ELF-1 (cell line): ENCODE results near the gene UFSP1.
"Not testable (repeated sequence)": the region's sequence is repeated elsewhere in the genome, so short reads cannot be mapped to it uniquely, and the experiment has no call there.

Experiments used
- DNase-seq: peaks from one replicate; pipeline ENCODE4 v3.0.0-alpha.2; 2016; ENCODE audit warnings: low read depth, low spot score

Gene UFSP1

DNA sequence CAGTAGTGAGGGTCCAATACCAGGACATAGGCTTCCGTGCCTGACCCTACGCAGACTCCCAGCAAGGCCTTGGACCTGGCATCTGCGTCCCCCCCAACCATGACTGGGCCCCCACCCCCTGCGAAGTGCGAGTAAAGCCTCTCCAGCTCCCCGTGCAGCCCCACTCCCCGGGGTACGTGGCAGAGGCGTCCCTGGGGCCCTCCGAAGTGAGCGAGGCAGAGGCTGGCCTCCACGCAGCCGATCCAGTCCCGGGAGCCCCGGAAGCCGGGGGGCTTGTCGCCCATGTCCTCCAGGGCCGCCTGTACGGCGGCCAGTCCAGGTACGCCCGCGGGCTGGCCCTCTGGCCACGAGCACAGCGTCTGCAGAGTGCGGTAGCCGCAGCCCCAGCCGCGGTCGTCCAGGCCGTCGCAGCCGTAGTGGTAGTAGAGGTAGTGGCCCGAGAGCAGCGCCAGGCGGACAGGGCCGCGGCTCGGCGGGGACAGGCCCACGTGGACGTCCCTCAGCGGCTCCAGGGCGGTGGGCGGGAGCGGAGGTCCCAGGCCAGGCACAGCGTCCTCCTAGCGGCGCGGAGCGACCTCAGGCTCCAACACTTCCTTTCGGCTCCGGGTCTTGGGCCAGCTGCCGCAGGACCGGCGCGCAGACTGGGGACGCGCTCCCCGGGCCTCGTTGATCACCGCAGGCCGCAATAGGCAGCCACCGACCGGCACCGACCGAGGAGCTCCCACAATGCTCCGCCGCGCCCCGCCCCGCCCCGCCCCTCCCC, at the start of gene UFSP1:
Gene UFSP1 (minus strand): TSS at position 728 of the 763 bp plus-strand sequence. CDS start 444 bp downstream, at position 284.
- peak; percentile 86 for DNase-seq

DNA sequence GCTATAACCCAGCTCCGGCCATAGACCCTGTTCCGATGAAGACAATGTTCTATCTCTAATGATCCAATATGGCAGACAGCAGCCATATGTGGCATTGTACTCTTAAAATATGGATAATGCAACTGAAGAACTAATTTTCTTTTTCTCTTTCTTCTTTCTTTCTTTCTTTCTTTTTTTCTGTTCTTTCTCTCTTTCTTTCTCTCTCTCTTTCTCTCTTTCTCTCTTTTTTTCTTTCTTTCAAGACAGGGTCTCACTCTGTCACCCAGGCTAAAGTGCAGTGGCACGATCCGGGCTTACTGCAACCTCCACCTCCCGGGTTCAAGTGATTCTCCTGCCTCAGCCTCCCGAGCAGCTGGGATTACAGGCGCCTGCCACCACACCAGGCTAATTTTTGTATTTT, 46.7 kb upstream of the UFSP1 start:
- not testable (repeated sequence) for DNase-seq

DNA sequence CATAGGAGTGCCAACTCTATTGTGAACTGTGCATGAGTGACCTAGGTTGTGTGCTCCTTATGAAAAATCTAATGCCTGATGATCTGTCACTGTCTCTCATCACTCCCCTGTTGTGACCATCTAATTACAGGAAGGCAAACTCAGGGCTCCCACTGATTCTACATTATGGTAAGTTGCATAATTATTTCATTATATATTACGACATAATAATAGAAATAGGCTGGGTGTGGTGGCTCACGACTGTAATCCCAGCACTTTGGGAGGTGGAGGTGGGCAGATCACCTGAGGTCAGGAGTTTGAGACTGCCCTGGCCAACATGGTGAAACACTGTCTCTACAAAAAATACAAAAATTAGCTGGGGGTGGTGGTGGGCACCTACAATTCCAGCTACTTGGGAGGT, 45.9 kb upstream of the UFSP1 start:
- not testable (repeated sequence) for DNase-seq

DNA sequence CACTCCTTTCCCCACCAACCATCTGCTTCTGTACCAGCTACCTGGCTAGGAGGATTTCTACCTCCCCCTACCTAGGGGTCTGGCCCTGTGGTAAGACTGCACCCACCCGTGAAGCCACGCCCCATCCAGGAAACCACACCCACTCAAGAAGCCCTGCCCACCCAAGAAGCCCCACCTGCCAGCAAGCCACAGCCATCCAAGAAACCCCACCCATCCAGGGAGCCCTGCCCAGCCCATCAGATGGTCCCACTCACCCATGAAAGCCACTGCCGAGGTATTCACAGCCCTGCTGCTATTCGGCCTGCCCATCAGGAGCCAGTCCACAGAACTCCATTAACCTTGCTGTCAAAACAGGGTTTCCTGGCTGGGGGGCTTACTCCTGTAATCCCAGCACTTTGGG, 44.2 kb upstream of the UFSP1 start:
- DNase-seq, result no peak

DNA sequence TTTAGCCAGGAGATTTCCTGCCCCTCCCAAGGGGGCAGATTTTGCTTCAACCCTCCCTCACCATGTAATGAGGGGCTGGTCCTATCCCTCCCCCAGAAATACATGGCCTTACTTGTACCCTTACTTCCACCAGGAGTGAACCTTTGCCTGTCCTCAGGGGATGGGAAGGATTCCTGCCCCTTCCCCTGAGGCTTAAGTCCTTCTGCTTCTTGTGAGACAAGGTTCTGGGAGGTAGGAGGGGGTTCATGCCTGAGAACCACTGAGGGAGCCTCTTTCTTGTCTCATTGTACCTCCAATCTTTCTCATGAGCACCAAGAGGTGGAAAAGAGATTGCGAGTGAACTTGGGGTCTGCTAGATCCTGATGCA, 40.3 kb upstream of the UFSP1 start:
- DNase-seq, result no peak

DNA sequence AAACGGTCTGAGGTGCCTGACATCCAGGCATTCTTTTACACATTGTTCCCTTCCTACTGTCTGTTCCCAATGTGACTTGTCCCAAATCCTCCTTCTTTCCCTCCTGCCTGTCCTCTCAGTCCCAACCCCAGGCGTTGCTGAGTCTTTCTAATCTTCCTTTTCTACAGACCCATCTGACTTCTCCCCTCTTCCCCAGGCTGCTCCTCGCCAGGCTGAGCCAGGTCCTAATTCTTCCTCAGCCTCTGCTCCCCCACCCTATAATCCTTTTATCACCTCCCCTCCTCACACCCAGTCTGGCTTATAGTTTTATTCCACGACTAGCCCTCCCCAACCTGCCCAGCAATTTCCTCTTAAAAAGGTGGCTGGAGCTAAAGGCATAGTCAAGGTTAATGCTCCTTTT, 34.1 kb upstream of the UFSP1 start:
- DNase-seq, result not testable (repeated sequence)

DNA sequence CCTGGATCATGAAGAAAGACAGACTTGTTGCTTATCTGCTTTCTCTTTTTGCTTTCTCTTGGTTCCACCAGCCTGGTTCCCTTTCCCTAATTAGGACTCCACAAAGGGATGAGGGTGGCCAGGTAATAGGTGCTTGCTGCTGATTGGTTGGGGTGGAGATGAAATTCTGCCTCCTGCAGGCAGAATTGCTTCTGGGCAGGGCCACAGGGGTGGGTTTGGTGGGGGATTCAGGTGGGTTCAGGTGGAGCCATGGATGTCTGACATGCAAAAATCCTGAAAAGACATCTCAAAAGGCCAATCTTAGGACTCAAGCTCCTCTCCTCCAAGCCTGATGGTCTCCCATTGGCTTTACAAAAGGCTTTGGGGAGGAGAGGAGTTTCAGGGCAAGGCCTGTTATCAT, 31.5 kb upstream of the UFSP1 start:
- no peak for DNase-seq

DNA sequence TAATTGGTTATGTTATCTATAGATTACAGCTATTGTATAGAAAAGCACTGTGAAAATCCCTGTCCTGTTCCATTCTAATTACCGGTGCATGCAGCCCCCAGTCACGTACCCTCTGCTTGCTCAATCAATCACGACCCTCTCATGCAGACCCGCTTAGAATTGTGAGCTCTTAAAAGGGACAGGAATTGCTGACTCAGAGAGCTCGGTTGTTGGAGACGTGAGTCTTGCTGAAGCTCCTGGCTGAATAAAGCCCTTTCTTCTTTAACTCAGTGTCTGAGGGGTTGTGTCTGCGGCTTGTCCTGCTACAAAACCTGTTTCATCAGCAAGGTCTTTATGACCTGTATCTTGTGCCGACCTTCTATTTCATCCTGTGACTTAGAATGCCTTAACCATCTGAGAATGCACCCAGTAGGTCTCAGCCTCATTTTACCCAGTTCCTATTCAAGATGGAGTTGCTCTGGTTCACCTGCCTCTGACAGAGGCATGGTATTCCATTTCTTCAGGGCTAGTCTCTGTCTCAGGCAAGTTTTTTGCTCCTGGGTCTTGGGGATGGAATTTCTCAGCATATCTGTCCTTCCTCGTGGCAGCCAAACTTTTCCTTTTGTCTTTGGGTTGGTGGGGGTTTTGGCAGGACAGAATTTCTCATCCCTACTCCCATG, 30.4 kb upstream of the UFSP1 start:
- not testable (repeated sequence) for DNase-seq

DNA sequence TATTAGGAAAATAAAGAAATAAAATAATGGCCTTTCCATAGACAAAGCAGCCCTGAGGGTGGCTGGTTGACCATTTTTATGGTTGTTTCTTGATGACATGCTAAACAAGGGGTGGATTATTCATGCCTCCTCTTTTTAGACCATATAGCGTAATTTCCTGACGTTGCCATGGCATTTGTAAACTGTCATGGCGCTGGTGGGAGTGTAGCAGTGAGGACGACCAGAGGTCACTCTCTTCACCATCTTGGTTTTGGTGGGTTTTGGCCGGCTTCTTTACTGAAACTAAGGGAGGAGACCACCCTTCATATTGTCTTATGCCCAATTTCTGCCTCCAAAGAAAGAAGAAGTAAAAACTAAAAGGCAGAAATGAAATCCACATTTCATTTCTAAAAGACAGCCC, 29.8 kb upstream of the UFSP1 start:
- DNase-seq, result not testable (repeated sequence)

DNA sequence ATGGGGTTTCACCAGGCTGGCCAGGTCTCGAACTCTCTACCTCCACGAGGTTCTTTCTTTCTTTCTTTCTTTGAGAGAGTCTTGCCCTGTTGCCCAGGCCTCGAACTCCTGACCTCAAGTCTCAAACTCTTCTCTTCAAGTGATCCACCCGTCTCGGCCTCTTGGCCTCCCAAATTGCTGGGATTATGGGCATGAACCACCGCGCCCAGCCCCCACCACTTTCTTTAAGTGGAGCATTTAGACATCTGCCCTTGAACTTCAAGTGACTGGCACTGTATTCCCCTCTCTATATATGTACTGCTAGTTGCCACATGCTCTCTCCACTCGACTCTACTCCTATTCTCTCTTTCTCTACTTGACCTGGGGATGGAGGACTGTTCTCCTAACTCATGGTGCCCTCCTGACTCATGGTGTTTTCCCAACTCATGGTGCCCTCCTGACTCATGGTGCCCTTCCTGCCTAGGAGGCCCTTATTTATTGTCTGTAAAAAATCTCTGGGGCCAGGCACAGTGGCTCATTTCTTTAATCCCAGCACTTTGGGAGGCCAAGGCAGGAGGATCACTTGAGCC, 25.4 kb upstream of the UFSP1 start:
- DNase-seq, result no peak

DNA sequence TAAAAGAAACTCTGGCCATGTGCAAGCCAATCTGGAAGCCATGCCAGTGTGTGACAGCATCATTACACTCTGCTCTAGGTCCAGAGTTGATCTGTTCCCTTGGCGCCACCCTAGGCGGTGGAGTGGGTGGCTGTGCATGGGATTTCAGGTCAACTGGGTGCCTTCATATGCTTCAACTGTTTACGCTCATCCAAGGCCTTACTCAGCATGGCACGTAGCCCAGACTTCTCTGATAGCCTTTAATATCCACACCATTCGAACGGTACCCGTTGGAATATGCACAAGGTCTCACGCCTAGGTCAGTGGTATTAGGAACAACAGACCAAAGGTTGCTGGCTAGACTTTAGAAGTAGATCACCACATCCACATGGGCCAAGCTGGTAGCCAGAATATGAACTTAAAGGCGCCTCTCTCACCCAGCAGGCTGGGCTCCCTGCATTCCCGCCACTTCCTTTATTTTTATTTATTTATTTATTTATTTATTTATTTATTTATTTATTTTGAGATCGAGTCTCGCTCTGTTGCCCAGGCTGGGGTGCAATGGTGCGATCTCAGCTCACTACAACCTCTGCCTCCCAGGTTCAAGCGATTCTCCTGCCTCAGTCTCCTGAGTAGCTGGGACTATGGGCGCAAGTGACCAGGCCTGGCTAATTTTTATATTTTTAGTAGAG, 24.8 kb upstream of the UFSP1 start:
- no peak for DNase-seq

DNA sequence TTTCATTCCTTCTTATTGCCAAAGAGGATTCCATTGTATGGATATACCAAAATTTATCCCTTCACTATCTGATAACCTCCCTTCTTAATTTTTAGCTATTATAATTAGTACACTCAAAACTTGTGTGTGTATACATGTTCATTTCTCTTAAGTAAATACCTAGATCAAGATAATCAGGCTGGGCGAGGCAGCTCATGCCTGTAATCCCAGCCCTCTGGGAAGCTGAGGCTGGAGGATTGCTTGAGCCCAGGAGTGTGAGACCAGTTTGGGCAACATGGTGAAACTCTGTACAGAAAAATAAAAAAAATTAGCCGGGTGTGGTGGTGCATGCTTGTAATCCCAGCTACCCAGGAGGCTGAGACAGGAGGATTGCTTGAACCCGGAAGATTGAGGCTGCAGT, 22.0 kb upstream of the UFSP1 start:
- no peak for DNase-seq

DNA sequence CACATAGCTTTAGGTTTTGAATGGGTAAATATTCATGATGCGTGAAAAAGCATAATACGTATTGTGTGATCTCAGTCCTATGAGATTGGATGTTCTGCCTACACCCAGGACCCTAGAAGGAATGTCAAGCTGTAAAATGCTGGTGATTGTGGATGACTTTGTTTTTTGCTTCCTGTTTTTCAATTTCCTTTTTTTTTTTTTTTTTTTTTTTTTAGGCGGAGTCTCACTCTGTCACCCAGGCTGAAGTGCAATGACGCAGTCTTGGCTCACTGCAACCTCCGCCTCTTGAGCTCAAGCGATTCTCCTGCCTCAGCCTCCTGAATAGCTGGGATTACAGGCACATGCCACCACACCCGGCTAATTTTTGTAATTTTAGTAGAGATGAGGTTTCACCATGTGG, 20.9 kb upstream of the UFSP1 start:
- DNase-seq, result not testable (repeated sequence)

DNA sequence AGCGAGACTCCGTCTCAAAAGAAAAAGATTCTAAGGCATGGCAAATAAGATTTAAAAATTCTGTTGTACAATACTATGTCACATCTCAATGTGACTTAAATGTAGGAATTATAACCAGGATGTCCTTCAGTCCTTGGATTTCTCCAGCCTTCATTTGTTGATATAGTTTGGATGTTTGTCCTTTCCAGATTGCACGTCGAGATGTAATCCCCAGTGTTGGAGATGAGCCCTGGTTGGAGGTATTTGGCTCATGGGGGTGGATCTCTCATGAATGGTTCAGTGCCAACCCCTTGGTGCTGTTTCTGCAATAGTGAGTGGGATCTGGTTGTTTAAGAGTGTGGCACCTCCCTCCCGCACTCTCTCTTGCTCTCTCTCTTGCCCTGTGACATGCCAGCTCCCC, 19.0 kb upstream of the UFSP1 start:
- DNase-seq, result no peak

DNA sequence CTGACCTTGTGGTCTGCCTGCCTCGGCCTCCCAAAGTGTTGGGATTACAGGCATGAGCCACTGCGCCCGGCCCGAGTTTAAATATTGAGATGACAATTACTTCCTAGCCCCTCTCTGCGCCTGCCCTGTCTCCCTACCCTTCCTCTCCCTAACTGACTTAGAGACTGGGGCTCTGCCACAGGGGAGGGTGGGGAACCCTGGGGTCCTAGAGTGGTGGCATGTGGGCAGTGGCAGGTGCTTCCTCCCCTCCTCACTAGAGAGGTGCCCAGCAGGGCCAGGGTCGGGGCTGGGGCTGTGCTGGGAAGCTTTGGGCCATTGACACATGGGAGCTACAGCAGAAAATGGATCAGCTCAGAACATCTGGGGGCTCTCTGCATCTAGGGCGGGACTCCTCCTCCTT, 13.1 kb upstream of the UFSP1 start:
- DNase-seq, result no peak

DNA sequence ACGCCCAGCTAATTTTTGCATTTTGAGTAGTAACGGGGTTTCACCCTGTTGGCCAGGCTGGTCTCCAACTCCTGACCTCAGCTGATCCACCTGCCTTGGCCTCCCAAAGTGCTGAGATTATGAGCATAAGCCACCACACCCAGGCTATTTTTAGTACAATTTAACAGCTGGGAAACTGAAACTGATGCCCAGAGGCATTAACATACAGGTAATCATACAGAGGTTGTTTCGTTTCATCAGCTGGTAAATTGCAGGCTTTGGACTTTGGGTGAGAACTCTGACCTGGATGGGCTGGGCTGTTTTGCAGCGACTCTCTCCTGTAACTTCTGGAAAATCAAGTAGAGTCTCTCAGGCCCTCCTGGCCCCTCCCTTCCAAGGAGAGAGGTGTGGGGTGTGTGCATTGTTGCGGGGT, 12.4 kb upstream of the UFSP1 start:
- DNase-seq, result no peak

DNA sequence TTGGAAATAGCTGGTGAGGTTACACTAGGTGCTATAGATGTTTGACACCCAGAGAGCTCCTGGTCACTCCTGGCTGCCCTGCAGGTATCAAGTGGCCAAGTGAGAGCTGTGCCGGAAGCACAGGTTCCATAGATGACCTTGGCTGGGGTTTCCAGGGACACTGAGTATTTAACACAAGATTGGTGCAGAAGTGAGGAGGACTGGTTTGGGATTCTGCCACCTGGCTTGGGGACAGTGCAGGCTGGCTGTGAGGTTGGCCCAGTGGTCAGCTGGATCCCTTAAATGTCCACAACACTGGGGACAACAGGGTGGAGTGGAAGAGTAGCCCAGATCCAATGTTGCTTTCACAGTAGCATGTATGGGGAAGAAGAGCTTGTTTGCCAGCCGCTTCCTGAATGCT, 11.5 kb upstream of the UFSP1 start:
- DNase-seq, result no peak

DNA sequence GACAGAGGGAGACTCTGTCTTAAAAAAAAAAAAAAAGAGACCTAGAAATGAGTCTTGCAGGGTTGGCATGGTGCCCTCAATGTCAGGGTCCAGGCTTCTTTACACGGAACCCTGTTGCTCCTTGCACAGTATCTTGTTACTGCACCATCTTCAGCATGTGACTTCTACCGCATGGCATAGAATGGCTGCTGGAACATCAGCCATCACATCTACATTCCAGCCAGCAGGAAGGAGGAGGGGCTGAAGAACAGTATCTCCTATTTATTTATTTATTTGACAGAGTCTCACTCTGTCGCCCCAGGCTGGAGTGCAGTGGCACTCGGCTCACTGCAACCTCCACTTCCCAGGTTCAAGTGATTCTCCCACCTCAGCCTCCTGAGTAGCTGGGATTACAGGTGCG, 9.9 kb upstream of the UFSP1 start:
- no peak for DNase-seq

DNA sequence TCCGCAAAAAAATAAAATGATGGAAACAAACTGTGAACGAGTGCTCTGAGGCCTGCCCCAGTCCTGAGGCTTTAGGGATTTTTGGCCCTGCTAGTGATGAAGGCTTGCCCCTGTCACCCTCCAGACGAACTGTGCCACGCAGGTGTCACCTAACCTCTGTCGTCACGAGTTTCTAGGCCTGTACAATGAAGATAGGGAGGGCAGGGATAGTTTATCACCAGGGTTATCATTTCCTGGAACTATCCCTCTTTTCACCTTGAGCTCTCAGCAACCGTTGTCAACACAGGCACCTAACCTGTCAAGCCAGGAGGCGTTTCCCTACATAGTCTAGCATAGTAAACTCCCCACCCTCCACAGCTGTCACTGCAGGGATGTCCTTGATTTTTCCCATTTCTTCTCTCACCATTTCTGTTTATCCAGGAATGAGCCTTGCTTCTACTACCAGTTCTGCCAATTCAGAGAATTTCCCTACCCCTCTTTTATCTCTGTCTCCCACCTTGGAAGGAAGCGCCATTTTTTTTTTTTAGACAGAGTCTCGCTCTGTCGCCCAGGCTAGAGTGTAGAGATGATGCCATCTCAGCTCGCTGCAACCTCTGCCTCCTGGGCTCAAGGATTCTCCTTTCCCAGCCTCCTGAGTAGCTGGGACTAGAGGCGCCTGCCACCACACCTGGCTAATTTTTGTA, 8.4 kb upstream of the UFSP1 start:
- no peak for DNase-seq

DNA sequence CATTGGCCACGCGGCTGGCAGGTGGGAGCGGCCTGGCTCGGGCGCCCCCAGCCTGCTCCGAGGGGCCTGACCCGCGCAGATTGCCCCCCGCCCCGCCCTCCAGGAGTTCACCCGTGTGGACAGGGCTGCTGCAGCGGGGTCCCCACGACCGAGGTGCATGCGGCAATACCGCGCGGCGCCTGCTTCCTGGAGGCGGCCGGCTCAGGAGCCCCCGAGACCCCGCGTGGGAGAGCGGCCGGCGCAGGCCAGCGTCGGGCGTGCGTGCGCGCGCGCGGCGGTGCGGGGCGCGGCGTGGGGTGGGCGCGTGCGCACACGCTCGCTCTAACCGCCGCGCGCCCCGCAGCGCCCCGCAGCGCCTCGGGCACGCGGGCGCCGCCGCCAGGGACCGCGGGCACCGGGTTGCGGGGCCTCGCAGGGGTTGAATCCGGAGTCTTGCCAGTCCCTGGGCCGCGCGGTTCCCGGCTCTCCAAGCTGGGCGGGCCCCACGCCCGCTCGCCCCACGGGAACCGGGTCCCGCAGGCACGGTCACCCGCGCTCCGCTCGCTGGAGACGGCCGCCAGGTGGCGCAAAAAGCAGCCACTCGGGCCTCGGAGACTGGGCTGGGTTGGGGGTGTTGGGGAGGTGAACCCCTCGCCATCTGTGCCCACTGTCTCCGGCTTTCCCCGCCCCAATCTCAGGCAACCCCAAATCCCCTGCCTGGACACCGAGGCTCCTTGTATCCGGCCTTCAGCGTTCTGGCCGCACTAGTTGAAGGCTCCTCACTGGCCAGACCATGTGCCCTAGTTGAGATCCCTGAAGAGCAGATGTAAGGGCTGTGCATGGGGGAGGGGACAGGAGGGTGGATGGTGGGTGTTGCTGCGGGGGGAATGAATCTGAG, 7.5 kb upstream of the UFSP1 start:
- DNase-seq, result no peak
